Measurements from ENCODE around the gene GRK7. TPM values are rescaled to one million over a fixed set of nuclear protein-coding genes. Genes with fewer than 3 reads are reported as not detected.

Gene GRK7
- total RNA-seq, 1 donor from 2014 or later = 0.98 TPM

GRCh38 chr3:141811348-141811747 is 48.1 kb downstream of the GRK7 start:
- Histone ChIP-seq H3K27me3 (no peaks in the 10 kb centered on the region), H3K36me3 (no peaks in the 10 kb centered on the region), H3K9me3 (no peaks in the 10 kb centered on the region), H3K4me3 (no peak overlapping the region), H3K4me1 (peaks cover 7% of the 10 kb centered on the region), H3K27ac (no peak overlapping the region)
- DNase-seq (ENCODE audit: extremely low spot score in 2 of 2) = no peak
- TF ChIP-seq POLR2A (IDR thresholded peaks at IDR 0.05) (no peak), POLR2AphosphoS5 (IDR thresholded peaks at IDR 0.05; ENCODE audit: insufficient read depth in 1 of 2, low read depth in 1 of 2) (no peak), CTCF (IDR thresholded peaks at IDR 0.05) (no peak)
- intact Hi-C loops (cut with DNase I) = no loop called here

- no peaks in the 10 kb centered on the region for H3K9me3 ChIP-seq
- TF ChIP-seq CTCF (IDR thresholded peaks at IDR 0.05) (no peak), POLR2AphosphoS5 (IDR thresholded peaks at IDR 0.05; ENCODE audit: insufficient read depth in 1 of 2, low read depth in 1 of 2) (no peak), POLR2A (IDR thresholded peaks at IDR 0.05) (no peak)
- peaks cover 7% of the 10 kb centered on the region for H3K4me1 ChIP-seq
- H3K27ac ChIP-seq = no peak overlapping the region
- no peak for DNase-seq (ENCODE audit: extremely low spot score in 2 of 2)
- intact Hi-C loops (cut with DNase I) = no loop called here
- no peaks in the 10 kb centered on the region for H3K27me3 ChIP-seq
- no peaks in the 10 kb centered on the region for H3K36me3 ChIP-seq
- no peak overlapping the region for H3K4me3 ChIP-seq
Observed at GRCh38 chr3:141812084-141812483, 48.9 kb downstream of the GRK7 start.

GRCh38 chr3:141812586-141812985 is 49.4 kb downstream of the GRK7 start:
- DNase-seq (ENCODE audit: extremely low spot score in 2 of 2) = no peak
- Histone ChIP-seq H3K36me3 (no peaks in the 10 kb centered on the region), H3K9me3 (no peaks in the 10 kb centered on the region), H3K27me3 (no peaks in the 10 kb centered on the region), H3K27ac (no peak overlapping the region), H3K4me1 (peaks cover 7% of the 10 kb centered on the region), H3K4me3 (no peak overlapping the region)
- intact Hi-C loops (cut with DNase I) = no loop called here
- TF ChIP-seq POLR2A (IDR thresholded peaks at IDR 0.05) = no peak
- no peak for TF ChIP-seq CTCF (IDR thresholded peaks at IDR 0.05)
- no peak for TF ChIP-seq POLR2AphosphoS5 (IDR thresholded peaks at IDR 0.05; ENCODE audit: insufficient read depth in 1 of 2, low read depth in 1 of 2)

Small RNA genes lying within 50 kb of the gene (small RNA-seq; reads per million reads assigned to genes)
- gene AC112771.1 = not detected

Other genes starting within 250 kb of the GRK7 start
- 57.0 TPM for gene RNF7, start 25.1 kb upstream of the GRK7 start, total RNA-seq
- gene ATP1B3, start 113.2 kb downstream of the GRK7 start, total RNA-seq = 88.1 TPM

Data from vagina (tissue), 2 donors.